ENCODE measurements around the gene CASP3.

The CASP3 gene

GRCh38 chr4:184649026-184649970 lies at the start of gene CASP3, which contains the start of gene PRIMPOL:
CASP3 (minus strand) TSS chr4:184649447; CDS start chr4:184638453, 10,994 bp downstream.
PRIMPOL (plus strand) TSS chr4:184649738; CDS start chr4:184657141, 7,403 bp downstream.
- DNase-seq, result peak; percentile 81 to 87

DNA sequence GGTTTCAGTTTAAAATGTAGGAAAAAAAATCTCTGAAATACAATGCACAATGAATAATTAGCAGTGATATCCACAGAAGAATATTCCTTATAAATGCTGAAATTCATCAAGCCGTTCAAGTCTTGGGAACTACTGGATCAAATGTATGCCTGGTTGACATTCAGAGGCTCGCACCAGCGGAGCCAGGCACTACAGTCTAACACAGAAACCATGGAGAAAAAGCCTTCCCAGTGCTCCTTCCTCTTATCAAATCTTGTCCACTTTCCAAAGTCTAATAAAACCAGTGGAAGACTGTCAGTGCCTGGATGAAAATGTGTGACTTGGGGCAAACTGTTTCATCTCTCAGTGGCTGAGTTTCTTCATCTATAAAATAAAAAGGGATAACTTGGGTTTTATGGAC lies 48.7 kb upstream of the CASP3 start:
- no peak for DNase-seq

- no peak for DNase-seq
Observed at GRCh38 chr4:184695178-184695896, 46.1 kb upstream of the CASP3 start.

GRCh38 chr4:184694412-184694956 lies 45.2 kb upstream of the CASP3 start:
- no peak for DNase-seq

GRCh38 chr4:184693056-184693455 lies 43.8 kb upstream of the CASP3 start:
- DNase-seq, result no peak

DNA sequence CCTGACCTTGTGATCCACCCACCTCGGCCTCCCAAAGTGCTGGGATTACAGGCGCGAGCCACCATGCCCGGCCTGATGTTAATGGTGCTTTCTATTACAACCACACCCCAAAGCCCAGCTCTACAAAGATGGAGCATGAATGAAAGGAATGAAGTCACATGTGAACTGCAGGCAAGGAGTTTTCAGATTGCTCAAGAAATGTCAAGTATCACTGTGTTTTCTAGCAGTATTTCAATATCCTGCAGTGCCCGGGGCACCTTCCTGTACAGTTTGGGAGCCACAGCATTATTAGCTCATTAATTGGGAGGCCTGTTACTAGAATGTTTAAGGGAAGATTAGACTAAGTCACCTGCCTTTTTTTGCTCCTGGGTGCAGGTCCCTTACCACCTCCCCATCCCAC lies 40.4 kb upstream of the CASP3 start:
- no peak for DNase-seq

- peak in 1 of 2 experiments; percentile 12 for DNase-seq
Observed at GRCh38 chr4:184688447-184688846, 39.2 kb upstream of the CASP3 start.

DNA sequence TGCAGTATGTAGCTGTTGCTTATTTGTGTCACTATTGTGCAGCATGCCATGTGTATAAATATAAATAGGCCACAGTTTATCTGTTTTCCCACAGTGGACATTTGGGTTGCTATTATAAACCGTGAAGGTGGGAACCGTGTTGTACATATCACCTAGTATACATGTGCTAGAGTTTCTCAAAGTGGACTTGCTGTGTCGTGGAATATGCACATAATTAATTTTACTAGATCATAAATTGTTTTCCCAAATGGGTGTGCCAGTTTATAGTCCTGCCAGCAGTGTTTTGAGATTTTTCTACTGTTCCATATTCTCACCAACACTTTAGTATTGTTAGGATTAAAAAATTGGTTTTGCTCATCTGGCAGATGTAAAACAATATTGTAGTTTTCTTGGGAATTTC lies 38.8 kb upstream of the CASP3 start:
- DNase-seq, result no peak

DNA sequence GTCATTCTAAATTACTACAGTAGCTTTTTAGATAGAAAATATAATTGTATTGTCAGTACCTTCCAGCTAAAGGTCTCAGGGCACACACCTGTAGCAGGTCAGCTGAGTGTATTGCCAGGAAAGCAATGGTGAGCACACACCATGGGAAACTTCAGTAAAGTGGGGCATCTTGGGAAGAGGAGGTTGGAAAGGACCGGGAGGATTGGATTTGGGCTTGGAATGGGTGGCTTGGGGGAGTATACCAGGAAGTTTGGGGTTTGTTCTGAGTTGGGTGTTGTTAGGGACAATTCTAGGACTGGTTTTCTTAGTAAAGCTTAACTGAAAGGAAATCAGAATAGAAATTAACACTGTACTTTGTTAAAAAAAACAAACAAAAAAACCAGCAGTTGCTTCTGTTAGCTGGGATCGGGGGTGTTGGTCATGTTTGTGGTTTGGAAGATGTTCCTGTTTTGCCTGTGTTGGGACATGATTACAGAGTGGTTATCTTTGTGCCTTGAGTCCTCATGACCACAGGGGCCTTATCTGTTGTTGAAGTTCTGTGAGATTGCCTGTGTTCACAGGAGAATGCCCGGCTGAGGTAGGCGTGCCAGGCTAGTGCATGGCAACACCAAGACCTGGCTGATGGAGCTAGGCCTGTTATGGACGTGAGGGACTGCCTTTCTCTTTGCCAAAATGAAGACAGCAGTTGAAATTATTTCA lies 35.4 kb upstream of the CASP3 start:
- no peak for DNase-seq

DNA sequence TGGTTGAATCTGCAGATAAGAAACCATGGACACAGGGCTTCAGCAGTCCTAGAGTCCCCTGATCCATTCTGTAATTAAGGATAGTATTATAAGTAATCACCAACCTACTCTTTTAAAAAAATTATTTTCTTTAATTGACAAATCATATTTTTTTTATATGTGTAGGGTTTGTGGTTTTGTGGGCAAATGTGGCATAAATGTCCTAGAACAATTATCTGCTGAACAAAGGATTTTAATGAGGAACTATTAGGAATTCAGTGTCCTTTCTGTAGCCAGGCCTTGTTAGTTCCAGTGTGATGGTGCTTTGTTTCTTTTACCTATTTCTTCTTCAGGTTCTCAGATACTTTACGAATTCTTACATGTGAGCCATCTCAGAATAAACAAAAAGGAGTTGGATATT lies 32.7 kb upstream of the CASP3 start:
- DNase-seq, result no peak

GRCh38 chr4:184680698-184681097 lies 31.5 kb upstream of the CASP3 start:
- no peak for DNase-seq

DNA sequence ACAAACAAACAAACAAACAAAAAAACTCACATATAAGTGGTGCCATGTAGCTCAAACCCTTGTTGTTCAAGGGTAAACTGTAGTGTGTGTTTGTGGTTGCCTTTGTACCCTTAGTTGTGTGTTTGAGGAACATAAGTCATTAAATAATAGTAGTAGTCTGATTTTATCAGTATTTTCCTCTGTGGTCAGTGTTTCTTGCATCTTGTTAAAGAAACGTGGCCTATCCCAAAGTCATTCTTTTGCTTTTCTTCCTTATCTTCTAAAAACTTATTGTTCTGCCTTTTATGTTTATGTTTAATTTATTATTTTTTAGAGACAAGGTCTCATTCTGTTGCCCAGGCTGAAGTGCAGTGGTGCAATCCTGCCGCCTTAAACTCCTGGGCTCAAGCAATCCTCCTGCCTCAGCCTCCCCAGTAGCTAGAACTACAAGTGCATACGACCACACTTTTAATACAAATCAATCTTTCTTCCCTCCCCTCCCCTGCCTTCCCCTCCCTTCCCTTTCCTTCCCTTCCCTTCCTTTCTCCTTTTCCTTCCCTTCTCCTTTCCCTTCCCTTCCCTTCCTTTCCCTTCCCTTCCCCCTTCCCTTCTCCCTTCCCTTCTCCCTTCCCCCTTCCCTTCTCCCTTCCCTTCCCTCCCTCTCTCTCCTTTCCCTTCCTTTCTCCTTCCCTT lies 26.7 kb upstream of the CASP3 start:
- DNase-seq, result no peak

DNA sequence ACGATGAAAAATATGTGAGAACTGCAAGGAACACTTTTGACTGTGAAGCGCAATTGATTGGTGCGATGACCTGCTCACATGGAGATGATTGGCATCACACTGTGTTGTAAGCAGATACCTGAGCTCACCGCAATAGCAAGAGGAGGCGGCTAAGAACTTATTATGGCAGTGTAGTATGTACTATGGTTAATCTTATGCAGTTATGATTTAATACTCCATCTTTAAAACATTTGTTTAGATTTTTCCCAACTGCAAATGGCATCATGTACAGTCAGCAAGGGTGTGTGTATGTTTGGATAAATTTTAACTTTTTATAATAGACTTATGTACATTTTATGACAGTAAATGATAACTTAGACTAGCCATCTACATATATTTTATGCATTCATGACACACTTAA lies 25.8 kb upstream of the CASP3 start:
- DNase-seq, result no peak

DNA sequence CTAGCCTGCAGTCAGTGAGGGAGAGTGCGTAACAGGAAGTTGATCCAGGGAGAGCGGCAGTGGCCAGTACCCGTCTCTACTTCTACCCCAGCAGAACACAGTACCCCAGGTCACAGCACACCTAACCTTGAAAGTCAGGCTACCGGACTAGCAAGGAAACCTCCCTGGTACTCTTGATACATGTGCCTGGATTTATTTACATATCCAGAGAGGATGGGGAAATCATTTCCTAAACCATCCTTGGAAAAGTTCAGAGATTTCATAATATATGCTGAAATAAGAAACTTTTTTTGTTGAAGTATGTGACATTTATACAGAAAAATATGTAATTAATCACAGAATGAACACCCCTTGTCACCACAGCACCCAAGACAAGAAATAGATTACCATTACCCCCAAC lies 24.8 kb upstream of the CASP3 start:
- no peak for DNase-seq

DNA sequence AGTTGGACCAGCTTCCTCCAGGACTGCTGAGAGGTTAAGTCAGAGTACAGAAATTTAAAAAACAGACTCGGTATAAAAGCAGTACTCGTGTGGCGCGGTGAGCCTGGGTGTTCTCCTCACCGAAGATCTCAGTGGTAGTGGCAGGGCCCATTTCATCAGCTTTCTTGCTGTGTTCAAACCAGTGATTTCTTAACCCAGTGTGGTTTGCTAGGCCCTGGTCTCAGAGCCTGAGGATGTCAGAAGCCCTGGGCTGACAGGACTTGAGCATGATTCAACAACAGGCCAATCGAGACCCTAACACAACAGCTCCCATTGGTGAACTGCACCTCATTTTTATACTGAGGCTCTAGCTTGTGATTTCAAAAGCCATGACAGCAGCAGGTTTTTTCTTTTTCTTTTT lies 23.5 kb upstream of the CASP3 start:
- DNase-seq, result no peak

- DNase-seq, result no peak
Observed at GRCh38 chr4:184671101-184671500, 21.9 kb upstream of the CASP3 start.

GRCh38 chr4:184669251-184669650 lies 20.0 kb upstream of the CASP3 start:
- no peak for DNase-seq

GRCh38 chr4:184668511-184669114 lies 19.4 kb upstream of the CASP3 start:
- no peak for DNase-seq

- DNase-seq, result no peak
Observed at GRCh38 chr4:184668096-184668495, 18.8 kb upstream of the CASP3 start.

GRCh38 chr4:184666670-184667069 lies 17.4 kb upstream of the CASP3 start:
- DNase-seq, result no peak

DNA sequence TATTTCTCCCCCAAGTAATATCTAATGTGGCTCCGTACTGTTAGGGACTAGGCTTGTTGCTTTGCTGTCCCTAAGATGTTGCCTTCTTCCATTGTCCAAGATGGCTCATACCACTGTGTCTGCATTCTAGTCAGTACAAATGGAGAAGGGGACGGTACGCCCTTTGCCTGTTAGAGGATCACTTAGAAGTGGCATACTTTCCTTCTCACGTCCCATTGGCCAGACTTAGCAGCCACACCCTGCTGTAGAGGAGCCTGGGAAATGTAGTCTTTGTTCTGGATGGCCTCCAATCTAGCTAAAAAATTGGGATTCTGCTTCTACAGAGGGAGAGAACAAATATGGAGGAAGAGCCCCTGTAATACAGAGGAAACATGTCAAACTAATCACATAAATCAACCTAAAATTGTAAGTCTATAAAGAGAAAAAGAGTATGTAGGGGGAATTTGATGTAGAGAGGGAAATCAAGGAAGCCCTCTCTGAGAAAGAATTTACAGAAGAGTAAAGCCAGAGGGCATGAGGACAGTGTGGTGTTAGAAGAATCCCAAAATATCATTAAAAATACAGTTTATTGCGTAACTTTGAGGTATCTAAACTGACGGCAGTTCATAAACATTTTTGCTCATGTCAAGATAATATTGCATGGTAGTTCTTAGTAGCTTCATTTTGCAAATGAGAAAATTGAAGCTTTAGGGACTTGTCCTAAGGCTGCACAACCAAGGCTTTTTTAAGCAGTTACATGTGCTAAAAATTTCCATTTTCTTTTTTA lies 15.4 kb upstream of the CASP3 start:
- DNase-seq, result no peak

Measured in SHP77 (cell line).